Vagina (tissue), 2 donors: ENCODE measurements around the gene KNOP1. TPM values are rescaled to one million over a fixed set of nuclear protein-coding genes. Genes with fewer than 3 reads are reported as not detected.

ENCODE experiments used
- DNase-seq, 2 donors: peaks; one replicate each; pipeline ENCODE4 v3.0.0-alpha.2; 2017; ENCODE audit errors: extremely low spot score in 2 of 2
- H3K27ac ChIP-seq: fragments of 200-600 bp; sonication (generic); one replicate; pipeline ENCODE4 v1.5.1; 2019
- H3K27me3 ChIP-seq: fragments of 200-600 bp; sonication (generic); one replicate; pipeline ENCODE4 v1.5.1; 2019
- H3K36me3 ChIP-seq, 2 donors: fragments of 200-600 bp; sonication (generic); one replicate each; pipeline ENCODE4 v1.5.1; 2017 to 2019
- H3K4me1 ChIP-seq: fragments of 200-600 bp; sonication (generic); one replicate; pipeline ENCODE4 v1.5.1; 2019
- H3K4me3 ChIP-seq, 2 donors: fragments of 200-600 bp; sonication (generic); 1 replicate in 1 of 2; 2 replicates in 1 of 2; pipeline ENCODE4 v1.5.1; 2016 to 2019
- H3K9me3 ChIP-seq: fragments of 200-600 bp; sonication (generic); one replicate; pipeline ENCODE4 v1.5.1; 2019
- POLR2A ChIP-seq, 2 donors: fragments of 450-650 bp; IDR thresholded peaks; one replicate each; pipeline ENCODE4 v1.6.1; 2017; ENCODE audit warnings: antibody characterized with exemption in 2 of 2, mild to moderate bottlenecking in 2 of 2, moderate library complexity in 2 of 2
- POLR2AphosphoS5 ChIP-seq, 2 donors: sonication (generic); formaldehyde crosslinking; IDR thresholded peaks; one replicate each; pipeline ENCODE4 v1.9.0; 2017; ENCODE audit warnings: antibody characterized with exemption in 2 of 2, mild to moderate bottlenecking in 2 of 2, low read depth in 1 of 2; ENCODE audit not compliant: insufficient read depth in 1 of 2
- intact Hi-C: fragments of 100-400 bp; cut with DNase I; formaldehyde crosslinking; loops from one replicate; pipeline ENCODE4 v1.15.1; 2023
- total RNA-seq: library from RNA; depleted of rRNA; stranded (reverse); fragments of >200 nt; gene quantifications from one replicate; pipeline ENCODE4 v1.2.3, GENCODE V29; 2016
- TF ChIP-seq, protein P1 (sequence below), 3 experiments: fragments of 450-650 bp in 2 of 3; fragments of 200-600 bp in 1 of 3; sonication (generic) in 1 of 3; IDR thresholded peaks; one replicate each; pipeline ENCODE4 v1.5.1; 2017 to 2019; ENCODE audit warnings: antibody characterized with exemption in 3 of 3, mild to moderate bottlenecking in 2 of 3, moderate library complexity in 2 of 3

KNOP1 gene
- total RNA-seq, 1 donor from 2014 or later = 7.9 TPM

- H3K9me3 ChIP-seq = no peaks in the 10 kb centered on the region
- intact Hi-C loops = no loop called here
- no peak overlapping the region for H3K4me3 ChIP-seq
- H3K4me1 ChIP-seq = no peaks in the 10 kb centered on the region
- TF ChIP-seq POLR2AphosphoS5 (IDR thresholded peaks at IDR 0.05; ENCODE audit: insufficient read depth in 1 of 2, low read depth in 1 of 2) (no peak), POLR2A (IDR thresholded peaks at IDR 0.05) (no peak)
- TF ChIP-seq, protein P1, sequence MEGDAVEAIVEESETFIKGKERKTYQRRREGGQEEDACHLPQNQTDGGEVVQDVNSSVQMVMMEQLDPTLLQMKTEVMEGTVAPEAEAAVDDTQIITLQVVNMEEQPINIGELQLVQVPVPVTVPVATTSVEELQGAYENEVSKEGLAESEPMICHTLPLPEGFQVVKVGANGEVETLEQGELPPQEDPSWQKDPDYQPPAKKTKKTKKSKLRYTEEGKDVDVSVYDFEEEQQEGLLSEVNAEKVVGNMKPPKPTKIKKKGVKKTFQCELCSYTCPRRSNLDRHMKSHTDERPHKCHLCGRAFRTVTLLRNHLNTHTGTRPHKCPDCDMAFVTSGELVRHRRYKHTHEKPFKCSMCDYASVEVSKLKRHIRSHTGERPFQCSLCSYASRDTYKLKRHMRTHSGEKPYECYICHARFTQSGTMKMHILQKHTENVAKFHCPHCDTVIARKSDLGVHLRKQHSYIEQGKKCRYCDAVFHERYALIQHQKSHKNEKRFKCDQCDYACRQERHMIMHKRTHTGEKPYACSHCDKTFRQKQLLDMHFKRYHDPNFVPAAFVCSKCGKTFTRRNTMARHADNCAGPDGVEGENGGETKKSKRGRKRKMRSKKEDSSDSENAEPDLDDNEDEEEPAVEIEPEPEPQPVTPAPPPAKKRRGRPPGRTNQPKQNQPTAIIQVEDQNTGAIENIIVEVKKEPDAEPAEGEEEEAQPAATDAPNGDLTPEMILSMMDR (IDR thresholded peaks at IDR 0.05) = no peak
- H3K27ac ChIP-seq = no peak overlapping the region
- no peak for DNase-seq
- H3K27me3 ChIP-seq = no peaks in the 10 kb centered on the region
- no peaks in the 10 kb centered on the region for H3K36me3 ChIP-seq
Measured at GRCh38 chr16:19744670-19745069, 26.6 kb upstream of the KNOP1 start.

DNA sequence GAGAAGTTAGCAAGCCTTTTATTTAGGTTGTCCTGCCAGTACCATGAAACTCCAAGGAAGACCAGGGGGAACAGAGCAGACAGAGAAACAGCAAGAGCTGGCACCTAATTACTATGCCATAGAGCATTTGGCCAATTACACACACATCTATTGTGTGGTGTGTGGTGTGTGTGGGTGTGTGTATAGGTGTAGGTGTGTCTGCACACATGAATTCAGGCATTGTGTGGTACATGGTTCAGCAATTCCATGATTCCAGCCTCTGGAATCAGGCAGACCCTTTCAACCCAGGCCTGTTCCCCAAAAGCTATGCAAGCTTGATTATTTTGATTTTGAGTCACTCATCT is 25.8 kb upstream of the KNOP1 start:
- Histone ChIP-seq H3K27ac (no peak overlapping the region), H3K36me3 (no peaks in the 10 kb centered on the region), H3K27me3 (no peaks in the 10 kb centered on the region), H3K4me1 (no peaks in the 10 kb centered on the region), H3K9me3 (no peaks in the 10 kb centered on the region), H3K4me3 (no peak overlapping the region)
- DNase-seq = no peak
- TF ChIP-seq POLR2AphosphoS5 (IDR thresholded peaks at IDR 0.05; ENCODE audit: insufficient read depth in 1 of 2, low read depth in 1 of 2) (no peak), POLR2A (IDR thresholded peaks at IDR 0.05) (no peak)
- TF ChIP-seq, protein P1 (IDR thresholded peaks at IDR 0.05) = no peak
- intact Hi-C loops = no loop called here

- H3K27ac ChIP-seq = no peak overlapping the region
- TF ChIP-seq POLR2AphosphoS5 (IDR thresholded peaks at IDR 0.05; ENCODE audit: insufficient read depth in 1 of 2, low read depth in 1 of 2) = no peak
- TF ChIP-seq, protein P1 (IDR thresholded peaks at IDR 0.05) = no peak
- TF ChIP-seq POLR2A (IDR thresholded peaks at IDR 0.05) = no peak
- H3K27me3 ChIP-seq = no peaks in the 10 kb centered on the region
- no peaks in the 10 kb centered on the region for H3K36me3 ChIP-seq
- intact Hi-C loops = no loop called here
- H3K9me3 ChIP-seq = no peaks in the 10 kb centered on the region
- no peak overlapping the region for H3K4me3 ChIP-seq
- no peaks in the 10 kb centered on the region for H3K4me1 ChIP-seq
- DNase-seq = no peak
Measured at GRCh38 chr16:19741354-19741753, 23.3 kb upstream of the KNOP1 start.

DNA sequence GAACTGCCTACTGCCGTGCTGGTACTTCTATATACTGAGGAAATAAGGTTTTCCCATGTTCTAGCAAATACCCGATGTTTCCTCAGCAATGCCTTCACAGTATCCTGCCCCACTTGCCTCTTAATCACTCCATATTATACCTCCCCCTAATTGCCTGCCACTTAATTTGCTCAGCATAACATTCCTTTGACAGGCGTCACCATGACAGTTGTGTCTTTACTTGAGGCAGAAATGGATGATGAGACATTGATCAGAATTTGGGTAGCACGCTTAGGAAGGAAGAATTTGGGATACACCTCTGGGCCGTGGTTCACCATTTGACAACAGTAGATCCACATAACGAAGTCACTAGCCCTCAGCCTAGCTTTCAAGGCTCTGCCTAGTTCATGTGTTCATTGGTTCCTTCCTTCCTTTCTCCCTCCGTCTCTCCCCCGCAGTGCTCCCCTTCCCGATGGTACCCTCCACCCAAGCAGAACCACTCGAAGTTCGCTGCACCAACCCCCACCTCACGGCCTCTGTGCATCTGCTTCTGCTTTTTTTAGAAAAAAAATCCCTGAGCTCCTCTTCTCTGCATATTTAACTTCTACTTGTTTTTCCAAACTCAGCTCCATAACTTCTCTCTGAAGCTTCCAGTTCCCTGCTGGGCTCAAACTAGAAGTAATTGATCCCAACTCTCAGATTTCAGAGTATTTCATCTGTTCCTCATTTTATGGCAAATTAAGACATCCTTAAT is 19.4 kb upstream of the KNOP1 start:
- no peak for DNase-seq
- TF ChIP-seq, protein P1 (IDR thresholded peaks at IDR 0.05) = no peak
- TF ChIP-seq POLR2AphosphoS5 (IDR thresholded peaks at IDR 0.05; ENCODE audit: insufficient read depth in 1 of 2, low read depth in 1 of 2) (no peak), POLR2A (IDR thresholded peaks at IDR 0.05) (no peak)
- intact Hi-C loops = no loop called here

GRCh38 chr16:19735074-19735867 is 17.2 kb upstream of the KNOP1 start:
- Histone ChIP-seq H3K9me3 (no peaks in the 10 kb centered on the region), H3K4me1 (no peaks in the 10 kb centered on the region), H3K27me3 (no peaks in the 10 kb centered on the region), H3K4me3 (no peak overlapping the region), H3K36me3 (peaks cover 0 to 5% of the 10 kb centered on the region in 2 donors), H3K27ac (no peak overlapping the region)
- DNase-seq = no peak
- intact Hi-C loops = no loop called here
- TF ChIP-seq POLR2AphosphoS5 (IDR thresholded peaks at IDR 0.05; ENCODE audit: insufficient read depth in 1 of 2, low read depth in 1 of 2) (no peak), POLR2A (IDR thresholded peaks at IDR 0.05) (no peak)
- TF ChIP-seq, protein P1 (IDR thresholded peaks at IDR 0.05) = no peak

More for the DNA sequence above, 19.4 kb upstream of the KNOP1 start:
- peaks cover 0 to 5% of the 10 kb centered on the region in 2 donors for H3K36me3 ChIP-seq
- no peaks in the 10 kb centered on the region for H3K4me1 ChIP-seq
- H3K27me3 ChIP-seq = no peaks in the 10 kb centered on the region
- H3K27ac ChIP-seq = no peak overlapping the region
- no peaks in the 10 kb centered on the region for H3K9me3 ChIP-seq
- H3K4me3 ChIP-seq = no peak overlapping the region
